Fibroblast of the conjunctiva (primary cell): ENCODE data around the gene TGFBRAP1.
A peak's percentile ranks its signal among the peaks of the same experiment; 100 is the strongest.
"Not testable (repeated sequence)": the region's sequence is repeated elsewhere in the genome, so short reads cannot be mapped to it uniquely, and the experiment has no call there.

ENCODE experiments used
- DNase-seq: peaks from one replicate; pipeline ENCODE4 v3.0.0-alpha.2; 2010; ENCODE audit warnings: low read depth

Gene TGFBRAP1

DNA sequence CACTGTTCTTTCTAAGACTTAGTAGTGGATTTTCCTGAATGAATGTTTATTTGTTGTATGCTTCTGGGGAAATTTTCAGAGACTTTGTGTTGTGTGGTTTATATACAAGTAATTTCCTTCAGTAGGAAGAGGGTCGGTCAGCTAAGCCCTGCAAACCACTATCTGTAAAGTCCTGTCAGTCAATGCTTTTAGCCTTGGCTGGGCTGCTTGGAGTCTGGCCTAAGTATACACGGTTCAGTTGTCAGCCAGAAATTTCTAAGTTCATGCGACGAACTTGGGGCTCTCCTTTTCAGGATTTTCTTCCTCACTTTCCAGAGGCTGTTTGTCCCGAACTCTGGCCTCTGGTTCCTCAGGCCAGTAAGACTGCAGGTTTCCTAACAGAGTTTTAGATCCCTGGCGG, 29.1 kb upstream of the TGFBRAP1 start:
- DNase-seq = no peak

GRCh38 chr2:105357122-105357521, 27.6 kb upstream of the TGFBRAP1 start:
- no peak for DNase-seq

DNA sequence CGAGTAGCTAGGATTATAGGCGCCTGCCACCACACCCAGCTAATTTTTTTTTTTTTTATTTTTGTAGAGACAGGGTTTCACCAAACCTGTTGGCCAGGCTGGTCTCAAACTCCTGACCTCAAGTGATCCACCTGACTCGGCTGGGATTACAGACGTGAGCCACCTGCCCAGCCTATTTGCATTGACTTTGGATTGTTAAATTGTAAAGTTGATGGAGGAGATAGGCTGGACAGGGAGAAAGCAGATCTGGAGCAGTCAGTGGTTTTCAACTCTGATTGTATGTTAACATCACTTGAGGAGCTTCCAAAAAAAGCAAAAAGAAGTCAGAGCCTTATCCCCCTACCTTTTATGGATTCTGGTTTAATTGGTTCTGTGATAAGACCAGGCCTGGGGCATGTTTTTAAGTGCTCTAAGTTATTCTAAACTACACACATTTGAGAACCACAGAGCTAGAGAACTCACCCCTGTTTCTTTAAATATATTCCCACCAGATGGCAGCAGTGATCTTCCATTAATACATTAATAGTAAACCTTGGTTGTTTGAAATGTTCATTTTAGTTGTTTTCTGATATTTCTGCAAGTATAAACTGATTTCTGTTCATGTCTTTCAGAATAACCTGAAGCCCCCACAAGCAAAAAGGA, 15.3 kb upstream of the TGFBRAP1 start:
- DNase-seq = peak; percentile 31

GRCh38 chr2:105339414-105339813, 9.9 kb upstream of the TGFBRAP1 start:
- DNase-seq = no peak

GRCh38 chr2:105338020-105338385, 8.5 kb upstream of the TGFBRAP1 start:
- no peak for DNase-seq

GRCh38 chr2:105337122-105338019, 7.8 kb upstream of the TGFBRAP1 start, which contains the start of gene C2orf49:
C2orf49 (plus strand) TSS chr2:105337540; CDS start chr2:105337588, 48 bp downstream.
- peak; percentile 47 for DNase-seq

GRCh38 chr2:105336786-105337121, 7.2 kb upstream of the TGFBRAP1 start:
- no peak for DNase-seq

DNA sequence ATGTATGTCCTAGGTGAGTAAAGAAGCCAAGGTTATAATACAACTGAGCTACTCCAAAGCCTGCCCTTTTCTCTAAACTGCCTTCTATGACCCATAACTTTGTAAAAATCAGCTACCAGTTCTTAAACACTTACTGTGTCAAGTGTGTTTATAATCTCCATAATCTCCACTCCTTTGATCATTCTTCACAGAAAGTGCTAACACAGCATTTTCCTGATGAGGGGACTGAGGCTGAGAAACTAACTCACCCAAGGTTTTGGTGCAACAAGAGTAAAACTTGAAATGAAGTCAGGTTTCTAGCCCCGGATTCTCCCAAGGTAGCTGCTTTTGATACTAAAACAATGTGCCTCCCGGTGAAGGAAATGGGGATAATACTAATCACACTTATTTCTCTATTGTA, 5.9 kb upstream of the TGFBRAP1 start:
- no peak for DNase-seq

GRCh38 chr2:105334211-105334610, 4.7 kb upstream of the TGFBRAP1 start:
- no peak for DNase-seq

GRCh38 chr2:105330681-105331375, 1.3 kb upstream of the TGFBRAP1 start:
- DNase-seq = no peak

- no peak for DNase-seq
Measured at GRCh38 chr2:105329197-105329554, 359 bp downstream of the TGFBRAP1 start.

DNA sequence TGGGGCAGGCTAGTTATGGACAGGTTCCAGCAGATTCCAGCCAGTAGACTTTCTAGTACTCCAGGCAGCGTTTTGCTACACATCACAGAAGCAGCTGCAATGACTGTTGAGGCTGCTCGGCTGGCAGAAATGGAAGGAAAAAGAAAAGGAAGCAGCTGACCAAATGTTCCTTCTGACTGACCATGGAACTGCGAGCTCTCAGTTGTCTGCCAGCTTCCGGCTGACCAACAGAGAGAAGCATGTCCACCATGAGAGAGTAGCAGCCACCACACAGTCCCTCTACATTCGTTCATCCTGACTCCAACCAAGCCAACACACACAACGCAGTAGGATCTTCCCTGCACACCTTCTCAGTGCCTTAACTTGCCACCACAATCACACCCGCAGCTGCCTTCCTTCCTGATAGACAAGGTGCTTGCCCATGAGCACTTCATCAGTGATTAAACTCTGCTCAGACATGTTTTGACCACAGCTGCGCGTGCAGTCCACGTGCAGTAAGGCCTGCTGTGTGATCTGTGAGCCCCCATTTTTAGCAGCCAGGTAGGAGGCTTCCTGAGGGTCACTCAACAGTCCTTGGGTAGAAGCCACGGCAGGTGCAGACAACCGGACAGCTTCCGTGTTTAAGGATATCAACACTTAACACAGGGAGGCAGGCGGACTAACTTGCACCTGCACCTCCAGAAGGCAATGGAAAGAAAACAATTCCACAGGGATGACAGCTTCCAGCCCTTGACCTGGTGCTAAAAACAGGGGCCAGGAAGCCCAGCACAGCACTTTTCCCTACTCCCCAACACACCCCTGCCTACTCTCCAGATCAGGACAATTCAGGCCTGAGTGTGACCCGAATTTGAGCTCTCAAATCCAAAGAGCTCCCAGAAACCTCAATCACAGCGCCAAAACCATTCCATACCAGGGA, 996 bp downstream of the TGFBRAP1 start:
- no peak for DNase-seq

DNA sequence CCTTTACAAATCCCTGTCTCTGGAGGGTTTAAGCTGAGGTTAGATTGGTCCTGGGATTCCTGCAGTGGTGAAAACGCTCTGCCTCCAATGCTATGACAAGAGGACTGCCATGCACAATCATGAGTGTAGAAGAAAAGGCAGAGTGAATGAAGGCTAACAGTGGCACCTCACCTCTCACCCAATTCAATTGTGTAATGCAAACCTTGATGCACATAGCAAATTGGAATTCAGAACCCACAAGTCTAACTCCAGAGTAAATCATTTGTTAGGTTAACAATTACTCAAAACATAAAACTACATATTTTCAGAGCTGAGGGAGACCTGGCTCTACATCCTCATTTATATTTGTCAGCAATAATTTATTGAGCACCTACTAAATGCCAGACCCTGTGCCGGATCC, 1.8 kb downstream of the TGFBRAP1 start:
- no peak for DNase-seq

GRCh38 chr2:105327271-105327670, 2.3 kb downstream of the TGFBRAP1 start:
- not testable (repeated sequence) for DNase-seq

DNA sequence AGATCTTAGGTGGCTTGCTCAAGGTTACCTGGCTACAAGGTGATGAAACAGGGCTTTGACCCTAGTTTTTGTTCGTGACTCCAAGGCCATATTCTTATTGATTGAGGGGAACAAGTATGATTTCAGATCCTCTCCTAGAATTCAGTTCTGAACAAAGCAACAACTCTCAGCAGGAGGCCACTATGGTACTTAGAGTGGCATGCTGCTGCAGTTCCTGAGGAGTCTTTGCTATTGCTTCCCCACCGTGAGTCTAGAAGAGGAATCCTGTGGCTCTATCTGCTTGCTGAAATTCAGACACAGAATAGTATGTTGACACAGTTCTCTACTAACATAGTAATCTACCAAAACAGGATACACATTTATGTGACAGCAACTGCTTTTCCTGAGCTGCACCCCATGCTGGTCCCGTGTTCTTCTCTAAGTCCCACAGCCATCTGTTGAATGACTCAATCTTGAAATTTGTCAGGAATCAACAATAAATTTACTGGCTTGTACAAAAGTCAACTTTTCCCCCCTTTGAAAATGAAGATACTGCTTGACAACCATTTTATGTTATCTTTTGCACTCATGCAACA, 4.1 kb downstream of the TGFBRAP1 start:
- DNase-seq = no peak

- no peak for DNase-seq
Measured at GRCh38 chr2:105324732-105325131, 4.8 kb downstream of the TGFBRAP1 start.

GRCh38 chr2:105324101-105324500, 5.4 kb downstream of the TGFBRAP1 start:
- DNase-seq = no peak

- DNase-seq = no peak
Measured at GRCh38 chr2:105323111-105323510, 6.4 kb downstream of the TGFBRAP1 start.

DNA sequence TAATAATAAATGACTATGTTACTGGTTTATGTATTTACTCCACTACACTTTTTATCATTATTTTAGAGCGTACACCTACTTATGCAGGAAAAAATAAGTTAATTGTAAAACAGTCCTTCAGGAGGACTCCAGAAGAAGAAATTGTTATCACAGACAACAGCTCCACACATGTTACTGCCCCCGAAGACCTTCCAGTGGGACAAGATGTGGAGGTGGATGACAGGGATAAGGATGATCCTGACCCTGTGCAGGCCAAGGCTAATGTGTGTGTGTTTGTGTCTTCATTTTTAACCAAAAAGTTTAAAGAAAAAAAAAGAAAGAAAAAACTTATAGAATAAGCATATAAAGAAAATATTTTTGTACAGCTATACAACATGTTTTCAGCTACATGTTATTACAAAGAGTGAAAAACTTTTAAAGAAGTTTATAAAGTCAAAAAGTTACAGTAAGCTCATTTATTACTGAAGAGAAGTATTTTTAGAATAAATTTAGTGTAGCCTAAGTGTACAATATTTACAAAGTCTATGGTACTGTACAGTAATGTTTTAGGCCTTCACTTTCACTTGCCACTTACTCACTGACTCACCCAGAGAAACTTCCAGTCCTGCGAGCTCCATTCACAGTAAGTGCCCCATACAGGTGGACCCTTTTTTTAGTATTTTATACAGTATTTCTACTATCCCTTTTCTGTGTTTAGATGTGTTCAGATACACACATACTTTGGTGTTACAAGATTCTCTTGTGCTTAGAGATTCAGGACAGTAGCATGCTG, 7.5 kb downstream of the TGFBRAP1 start:
- DNase-seq = no peak

- no peak for DNase-seq
Measured at GRCh38 chr2:105320651-105321215, 8.8 kb downstream of the TGFBRAP1 start.
